HL-60 (cell line): ENCODE data around the gene NAA50.

Source experiments
- CTCF ChIP-seq: IDR thresholded peaks from one replicate; pipeline ENCODE4 v1.5.1; 2011; ENCODE audit warnings: low read length, control low read depth, inconsistent platforms; ENCODE audit not compliant: insufficient read depth
- GABPA ChIP-seq: IDR thresholded peaks from 2 replicates; pipeline ENCODE4 v1.6.1; 2012; ENCODE audit warnings: low read depth

DNA sequence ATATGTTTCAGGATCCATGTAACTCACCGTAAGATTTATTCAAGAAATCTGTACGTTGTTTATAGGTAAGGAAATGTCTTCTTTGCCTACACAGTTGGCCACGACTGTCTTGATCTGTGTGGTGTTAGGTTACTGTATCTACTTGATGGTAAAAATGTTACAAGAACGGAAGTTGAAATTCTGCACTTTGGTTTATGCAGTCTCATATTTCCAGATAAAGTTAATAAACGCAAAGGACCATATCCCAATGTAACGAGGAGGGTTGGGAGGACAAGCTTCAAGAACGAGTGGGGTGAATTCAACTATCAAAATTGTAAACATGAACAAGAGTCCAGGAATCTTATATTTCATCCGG is 50.6 kb downstream of the NAA50 start:
- no peak for TF ChIP-seq GABPA
- TF ChIP-seq CTCF: no peak
